ENCODE measurements around the gene MGST2. TPM values are rescaled to one million over a fixed set of nuclear protein-coding genes. Genes with fewer than 3 reads are reported as not detected.
"Not testable (repeated sequence)": the region's sequence is repeated elsewhere in the genome, so short reads cannot be mapped to it uniquely, and the experiment has no call there.

Gene MGST2
- polyA plus RNA-seq, 4 donors, result 23.1 to 59.2 (median 56.1) TPM

DNA sequence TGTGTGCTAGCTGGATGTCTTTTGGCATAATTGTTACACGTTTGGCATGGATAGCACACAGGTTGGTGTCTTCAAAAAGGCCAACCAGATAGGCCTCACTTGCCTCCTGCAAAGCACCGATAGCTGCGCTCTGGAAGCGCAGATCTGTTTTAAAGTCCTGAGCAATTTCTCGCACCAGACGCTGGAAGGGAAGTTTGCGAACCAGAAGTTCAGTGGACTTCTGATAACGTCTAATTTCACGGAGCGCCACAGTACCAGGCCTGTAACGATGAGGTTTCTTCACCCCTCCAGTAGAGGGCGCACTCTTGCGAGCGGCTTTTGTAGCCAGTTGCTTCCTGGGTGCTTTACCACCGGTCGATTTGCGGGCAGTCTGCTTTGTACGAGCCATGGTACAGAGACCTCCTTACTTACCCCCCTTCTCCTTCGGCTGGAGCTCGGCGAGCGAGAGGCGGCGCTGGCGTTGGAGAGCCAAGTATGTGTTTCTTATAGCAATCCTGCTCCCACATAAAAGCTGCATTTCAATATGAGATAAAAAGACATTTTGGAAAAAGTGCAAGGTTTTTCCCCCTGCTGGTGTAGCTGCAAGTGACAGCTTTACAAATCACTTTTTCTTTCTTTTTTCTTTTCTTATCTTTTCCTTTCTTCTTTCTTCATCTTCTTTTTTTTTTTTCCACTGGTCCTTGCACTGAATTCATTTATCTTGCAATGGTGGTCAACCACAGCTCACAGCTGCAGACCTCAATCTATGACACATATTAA, 32.7 kb downstream of the MGST2 start:
- not testable (repeated sequence) for DNase-seq (ENCODE audit: low read depth in 4 of 4, low spot score in 3 of 4)

DNA sequence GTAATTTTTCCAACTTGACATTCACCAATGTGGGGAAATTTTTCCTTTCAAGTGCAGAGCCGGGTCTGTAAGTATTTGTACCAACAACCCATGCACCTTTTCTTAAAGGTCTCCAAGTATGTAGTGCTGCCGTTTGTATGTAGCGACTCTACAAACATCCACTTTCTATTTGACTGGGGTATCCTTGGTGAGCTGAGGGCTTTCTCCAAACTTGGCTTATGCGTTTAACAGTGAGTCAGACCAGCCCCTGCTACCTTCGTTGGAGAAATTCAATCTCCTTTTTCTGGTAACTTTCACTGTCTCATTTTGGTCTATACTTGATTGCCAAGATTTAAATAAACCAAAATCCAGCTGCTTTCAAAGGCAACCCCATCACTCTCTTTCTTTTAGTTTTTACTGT, 34.9 kb downstream of the MGST2 start:
- no peak for DNase-seq (ENCODE audit: low read depth in 4 of 4, low spot score in 3 of 4)

DNA sequence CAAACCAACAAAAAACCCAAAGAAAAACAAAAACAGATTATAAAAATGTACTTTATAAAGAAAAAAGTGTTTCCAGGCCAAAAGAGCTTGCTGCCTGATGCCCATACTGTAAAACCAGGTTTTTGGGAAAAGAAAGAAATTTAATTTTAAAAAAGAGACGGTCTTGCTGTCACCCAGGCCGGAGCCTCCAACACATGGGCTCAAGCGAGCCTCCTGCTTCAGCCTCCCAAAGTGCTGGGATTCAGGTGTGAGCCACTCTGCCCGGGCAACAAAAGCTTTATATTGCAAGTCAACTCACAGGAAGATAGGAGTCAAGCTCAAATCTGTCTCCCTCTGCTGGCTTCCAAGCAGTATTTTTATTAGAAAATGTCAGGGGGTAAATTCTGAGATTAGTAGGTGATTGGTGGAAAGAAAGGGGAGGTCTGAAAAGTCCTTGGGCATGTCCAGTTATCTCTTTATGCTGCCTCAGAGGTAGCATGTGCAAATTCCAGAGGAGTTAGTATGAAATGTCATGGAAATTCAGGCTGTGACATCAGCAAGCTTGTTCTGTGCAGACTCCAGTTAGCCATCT, 39.4 kb downstream of the MGST2 start:
- no peak for DNase-seq (ENCODE audit: low read depth in 4 of 4, low spot score in 3 of 4)

DNA sequence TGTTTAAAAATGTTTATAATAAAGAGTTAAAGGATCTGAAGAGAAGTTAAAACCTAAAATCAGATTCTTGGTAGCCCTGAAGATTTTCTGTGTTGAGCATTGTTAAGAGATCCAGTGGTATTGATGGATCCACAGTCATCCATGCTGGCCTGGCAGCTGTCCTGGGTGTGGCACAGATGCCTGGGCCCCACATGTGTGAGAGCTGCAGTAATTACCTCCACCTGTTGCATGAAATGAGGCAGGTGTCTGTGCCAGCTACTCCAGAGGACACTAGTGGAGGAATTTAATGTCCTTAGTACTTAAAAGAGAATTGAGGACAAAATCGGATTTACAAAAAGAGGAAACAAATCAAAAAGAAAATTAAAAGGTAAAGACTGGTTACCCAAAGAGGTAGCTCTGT, 44.0 kb downstream of the MGST2 start:
- no peak for DNase-seq (ENCODE audit: low read depth in 4 of 4, low spot score in 3 of 4)

DNA sequence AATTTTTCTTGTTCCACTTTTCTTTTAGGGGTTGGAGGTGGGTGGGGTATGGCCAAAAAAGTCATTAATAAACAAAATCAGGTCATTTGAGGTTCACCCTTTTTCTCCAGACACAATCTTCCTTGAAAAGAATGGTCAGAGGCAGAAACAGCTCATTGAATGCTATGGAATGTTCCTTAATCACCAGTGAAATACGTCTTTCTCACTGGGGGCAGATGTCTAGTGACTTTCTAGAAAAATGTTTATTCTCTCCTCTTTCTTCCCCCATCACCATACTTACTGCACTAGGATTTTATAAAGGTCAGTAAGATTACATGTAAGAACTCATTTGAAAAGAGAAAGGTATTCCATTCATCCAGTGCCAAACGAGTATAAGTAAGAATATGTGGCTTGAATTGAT, 44.5 kb downstream of the MGST2 start:
- no peak for DNase-seq (ENCODE audit: low read depth in 4 of 4, low spot score in 3 of 4)

DNA sequence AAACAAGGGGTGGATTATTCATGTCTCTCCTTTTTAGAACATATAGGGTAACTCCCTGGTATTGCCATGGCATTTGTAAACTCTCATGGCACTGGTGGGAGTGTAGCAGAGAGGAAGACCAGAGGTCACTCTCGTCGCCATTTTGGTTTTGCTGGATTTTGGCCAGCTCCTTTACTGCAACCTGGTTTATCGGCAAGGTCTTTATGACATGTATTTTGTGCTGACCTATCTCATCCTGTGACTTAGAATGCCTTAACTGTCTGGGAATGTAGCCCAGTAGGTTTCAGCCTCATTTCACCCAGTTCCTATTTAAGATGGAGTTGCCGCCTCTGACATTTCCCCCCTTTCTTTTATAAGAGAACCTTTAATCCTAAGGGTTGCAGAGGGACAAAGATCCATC, 45.8 kb downstream of the MGST2 start:
- no peak for DNase-seq (ENCODE audit: low read depth in 4 of 4, low spot score in 3 of 4)

DNA sequence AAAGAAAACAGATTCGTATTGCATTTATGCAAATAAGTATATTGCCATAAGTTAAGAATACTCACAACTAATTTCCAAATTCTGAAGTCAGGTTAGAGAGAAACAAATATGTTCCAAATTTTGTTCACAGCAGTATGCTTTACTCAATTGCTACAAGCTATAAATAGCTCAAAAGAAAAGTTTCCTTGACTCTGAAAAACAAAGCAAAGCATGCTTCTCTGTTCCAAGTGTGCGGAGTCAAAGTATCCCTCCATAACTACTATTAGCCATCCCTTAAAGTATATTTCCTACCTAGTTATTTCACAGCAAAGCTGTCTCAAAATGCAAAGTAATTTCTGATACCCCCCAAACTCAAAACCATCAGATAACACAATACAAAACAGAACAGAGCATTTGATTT, 47.3 kb downstream of the MGST2 start:
- DNase-seq (ENCODE audit: low read depth in 4 of 4, low spot score in 3 of 4), result no peak

DNA sequence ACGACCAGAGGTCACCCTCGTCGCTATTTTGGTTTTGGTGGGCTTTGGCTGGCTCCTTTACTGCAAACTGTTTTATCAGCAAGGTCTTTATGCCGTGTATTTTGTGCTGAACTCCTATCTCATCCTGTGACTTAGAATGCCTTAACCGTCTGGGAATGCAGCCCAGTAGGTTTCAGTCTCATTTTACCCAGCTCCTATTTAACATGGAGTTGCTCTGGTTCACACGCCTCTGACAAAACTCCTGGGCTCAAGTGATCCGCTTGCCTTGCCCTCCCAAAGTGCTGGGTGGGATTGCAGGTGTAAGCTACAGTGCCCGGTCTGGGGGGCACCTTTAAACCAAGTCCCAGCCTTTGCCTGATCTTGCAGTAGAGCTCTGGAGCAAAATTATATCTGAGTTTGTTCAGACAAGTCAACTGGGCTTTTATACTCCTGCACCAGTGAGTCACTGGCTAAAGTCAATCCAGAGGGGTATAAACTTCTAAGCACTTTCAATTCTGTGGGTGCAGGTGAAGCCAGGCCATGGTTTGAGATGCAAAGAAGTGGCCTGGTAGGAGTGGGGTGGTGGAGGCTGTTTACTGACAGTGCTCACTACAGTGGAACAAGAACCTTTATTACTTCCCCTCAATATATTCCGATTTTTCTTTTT, 50.2 kb downstream of the MGST2 start:
- no peak for DNase-seq (ENCODE audit: low read depth in 4 of 4, low spot score in 3 of 4)

DNA sequence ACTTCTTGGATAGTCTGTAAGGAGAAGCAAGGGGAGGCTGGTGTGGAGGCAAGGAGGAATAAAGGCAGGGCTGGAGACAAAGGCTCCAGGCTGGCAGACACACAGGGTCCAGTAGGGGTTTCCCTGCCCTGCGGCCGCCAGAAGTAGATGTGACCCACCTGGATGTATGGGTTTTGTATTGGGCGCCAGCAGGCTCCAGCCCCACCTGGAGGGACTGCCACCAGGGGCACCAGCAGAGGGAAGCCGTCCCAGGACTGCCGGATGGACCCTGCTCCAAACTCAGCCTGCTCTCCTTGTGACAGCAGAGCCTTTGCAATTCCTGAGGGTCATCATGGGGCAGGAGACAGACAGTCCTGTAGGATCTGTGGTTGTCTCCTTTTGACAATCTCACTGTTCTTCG, 52.7 kb downstream of the MGST2 start:
- DNase-seq (ENCODE audit: low read depth in 4 of 4, low spot score in 3 of 4), result no peak

DNA sequence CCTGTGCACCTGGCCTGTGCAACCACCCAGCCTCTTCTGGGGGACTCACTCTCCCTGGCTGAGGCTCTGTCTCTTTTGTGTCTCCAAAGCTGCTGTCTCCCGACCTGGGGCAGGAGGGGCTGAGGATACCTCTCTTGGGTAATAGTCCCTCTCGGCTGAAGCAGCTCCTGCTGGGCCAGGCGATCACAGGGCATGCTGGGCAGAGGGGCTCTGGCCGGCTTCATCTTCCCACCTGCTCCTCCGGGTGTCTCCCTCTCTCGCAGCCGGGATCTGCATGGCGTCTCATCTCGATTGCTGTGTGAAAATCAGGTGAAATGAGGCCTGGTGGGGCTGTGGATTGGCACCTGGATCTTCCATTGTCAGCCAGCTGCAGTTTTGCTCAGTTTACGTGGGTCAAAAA, 53.2 kb downstream of the MGST2 start:
- DNase-seq (ENCODE audit: low read depth in 4 of 4, low spot score in 3 of 4), result no peak

DNA sequence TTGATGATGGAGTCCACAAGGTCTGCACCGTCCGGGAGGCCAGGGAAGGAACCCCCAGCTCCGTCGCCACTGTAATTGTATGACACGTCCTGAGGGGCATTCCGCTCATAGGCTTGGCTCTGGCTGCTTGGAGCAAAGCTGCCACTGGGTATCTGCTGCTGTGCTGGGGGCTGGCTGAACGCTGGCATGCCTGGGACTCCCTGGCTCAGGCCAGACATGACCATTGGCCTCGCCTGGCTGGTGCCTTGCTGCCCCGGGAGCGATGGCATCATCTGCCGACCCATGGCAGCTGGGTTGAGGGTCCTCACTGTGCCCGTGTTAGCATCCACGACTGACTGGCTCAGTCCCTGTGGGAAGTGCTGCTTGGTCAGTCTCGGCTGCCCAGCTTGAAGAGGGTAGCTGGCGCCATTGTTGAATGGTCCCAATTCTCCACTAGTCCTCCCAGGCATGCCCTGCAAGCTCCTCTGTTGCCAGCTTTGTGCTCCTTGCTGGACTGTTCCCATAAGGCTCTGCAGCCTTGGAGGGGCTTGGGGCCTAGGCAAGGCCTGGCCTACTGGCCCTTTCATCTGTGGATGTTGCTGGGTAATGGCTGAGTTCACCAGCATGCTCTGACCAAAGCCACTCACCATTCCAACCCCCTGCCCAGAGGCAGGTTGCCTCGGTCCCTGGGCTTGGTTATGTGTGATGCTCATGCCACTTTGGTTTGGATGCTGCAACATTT, 53.9 kb downstream of the MGST2 start:
- DNase-seq (ENCODE audit: low read depth in 4 of 4, low spot score in 3 of 4), result no peak

DNA sequence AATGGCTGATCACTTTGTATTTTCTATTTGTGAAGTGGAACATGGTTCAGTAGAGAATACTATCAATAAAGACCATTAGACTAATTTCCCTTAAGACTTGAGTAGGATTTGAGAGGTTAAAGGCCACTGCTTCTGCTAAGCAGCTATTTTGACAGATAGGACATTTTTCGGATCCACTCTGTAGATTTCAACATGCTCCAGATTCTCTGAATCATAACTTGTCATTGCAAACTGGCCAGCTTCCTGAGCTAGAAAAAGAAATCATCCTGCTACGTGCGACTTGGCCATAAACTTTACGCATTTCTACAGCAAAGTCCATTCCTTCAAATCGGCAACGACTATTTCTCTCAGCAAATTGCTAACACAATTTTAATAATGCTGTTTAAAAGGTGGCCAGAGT, 55.2 kb downstream of the MGST2 start:
- DNase-seq (ENCODE audit: low read depth in 4 of 4, low spot score in 3 of 4), result no peak

DNA sequence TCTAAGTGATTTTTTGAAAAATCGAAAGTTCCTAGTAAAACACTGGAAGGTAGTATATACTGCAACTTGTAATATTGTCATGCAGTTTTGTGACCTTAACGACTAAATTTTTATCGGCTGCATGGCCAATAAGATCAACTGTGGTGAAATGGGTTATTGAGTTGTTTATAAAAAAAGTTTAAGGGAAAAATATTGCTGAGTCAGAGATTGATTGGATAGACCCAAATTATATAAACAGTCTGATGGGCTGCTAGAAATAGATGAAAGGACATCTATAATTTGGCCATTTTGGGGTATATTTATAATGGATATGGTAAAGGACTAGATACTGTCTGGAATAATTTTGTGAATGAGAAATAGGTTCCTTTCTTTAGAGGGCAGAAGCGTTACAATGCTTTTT, 56.2 kb downstream of the MGST2 start:
- no peak for DNase-seq (ENCODE audit: low read depth in 4 of 4, low spot score in 3 of 4)

DNA sequence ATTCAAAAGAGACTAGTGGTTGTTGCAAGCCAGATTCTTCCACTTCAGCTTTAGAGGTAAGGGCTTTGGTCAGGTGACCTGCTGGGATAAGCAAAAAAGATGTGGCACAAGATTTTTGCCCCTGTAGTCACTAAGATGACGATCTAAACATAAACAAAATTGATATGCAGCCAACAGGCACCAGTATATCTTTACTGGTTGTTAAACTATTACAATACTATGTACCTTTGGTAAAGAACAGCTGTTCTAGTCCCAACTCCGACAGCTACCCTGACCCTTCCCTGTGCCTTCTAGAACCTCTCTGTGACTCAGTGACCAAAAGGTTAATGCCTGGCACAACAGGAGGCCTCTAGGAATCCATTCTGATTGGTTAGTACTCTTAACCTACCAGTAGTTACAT, 59.6 kb downstream of the MGST2 start:
- DNase-seq (ENCODE audit: low read depth in 4 of 4, low spot score in 3 of 4), result no peak

DNA sequence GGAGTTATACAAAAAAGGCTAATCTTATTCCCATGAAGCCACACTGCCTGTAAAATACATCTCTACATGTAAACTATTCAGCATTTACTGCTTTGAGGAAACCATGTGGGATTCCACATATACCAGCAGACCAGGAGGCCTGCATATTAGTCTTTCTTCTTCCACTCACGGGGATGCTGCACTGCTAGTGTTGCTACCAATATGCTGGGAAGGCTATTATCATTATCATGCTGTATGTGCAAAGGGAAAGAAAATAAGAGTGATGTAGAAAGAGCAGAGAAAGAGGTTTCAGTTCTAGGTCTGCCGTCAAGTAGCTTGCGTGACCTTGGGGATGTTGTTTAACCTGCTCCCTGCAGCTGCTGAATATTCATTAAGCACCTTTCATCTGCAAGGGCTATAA, 61.0 kb downstream of the MGST2 start:
- no peak for DNase-seq (ENCODE audit: low read depth in 4 of 4, low spot score in 3 of 4)

DNA sequence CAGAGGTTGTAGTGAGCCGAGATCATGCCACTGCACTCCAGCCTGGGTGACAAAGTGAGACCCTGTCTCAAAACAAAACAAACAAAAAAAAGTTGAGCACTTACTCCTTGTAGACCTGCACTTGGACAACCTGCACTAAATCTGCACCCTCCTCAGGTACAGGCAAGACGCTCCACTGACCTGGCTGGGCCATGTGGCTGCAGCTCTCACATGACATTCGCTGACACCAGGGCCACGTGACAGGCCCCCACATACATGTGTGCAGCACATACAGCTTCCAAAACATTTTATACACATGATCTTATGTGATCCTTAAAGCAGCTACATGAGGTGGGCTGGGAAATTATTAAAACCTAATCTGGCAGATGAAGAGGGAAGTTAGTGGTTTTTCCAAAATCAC, 62.5 kb downstream of the MGST2 start:
- DNase-seq (ENCODE audit: low read depth in 4 of 4, low spot score in 3 of 4), result no peak

DNA sequence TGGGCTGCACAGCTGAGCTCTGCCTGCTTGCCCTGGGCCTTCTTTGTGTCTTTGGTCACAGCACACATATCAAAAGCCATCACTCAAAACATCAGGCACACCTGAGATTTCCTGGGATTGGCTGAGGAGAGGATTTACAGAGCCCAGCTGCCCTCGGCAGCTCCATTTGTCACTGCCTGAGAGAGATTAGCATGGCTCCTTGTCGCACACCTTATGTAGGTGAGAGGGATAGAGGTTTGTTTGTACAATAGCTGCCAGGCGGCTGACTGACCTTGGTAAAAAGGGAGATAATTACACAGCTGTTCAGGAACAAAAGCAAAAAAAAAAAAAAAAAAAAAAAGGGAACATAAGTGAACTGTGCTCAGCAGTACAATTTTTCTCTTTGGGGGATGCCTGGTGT, 63.2 kb downstream of the MGST2 start:
- DNase-seq (ENCODE audit: low read depth in 4 of 4, low spot score in 3 of 4), result no peak

DNA sequence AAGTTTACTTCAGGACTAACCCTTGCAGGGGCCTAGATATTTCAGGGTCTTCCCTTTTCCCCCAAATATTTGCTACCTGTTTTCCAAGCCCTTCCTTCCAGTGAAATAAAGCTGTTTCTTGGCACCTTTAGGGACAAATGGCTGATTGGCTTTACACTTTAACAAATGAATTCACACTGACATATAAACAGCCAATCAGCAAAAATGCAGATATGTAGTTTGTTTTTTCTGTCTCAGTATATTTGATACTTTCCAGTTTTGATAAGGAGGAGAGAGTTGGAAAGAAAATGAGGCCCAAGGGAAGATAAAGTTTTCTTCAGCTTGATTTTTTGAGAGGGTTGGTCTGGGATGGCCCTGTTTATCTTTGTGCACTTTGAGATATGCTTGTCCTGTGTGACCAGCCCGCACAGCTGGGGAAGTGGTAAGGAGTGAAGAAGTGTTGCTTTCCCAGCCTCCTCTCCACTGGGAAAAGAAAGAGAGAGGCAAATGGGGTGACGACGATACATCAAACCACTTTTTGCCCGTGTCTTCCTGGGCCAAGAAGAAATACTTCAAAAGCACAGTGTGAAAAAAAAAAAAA, 67.5 kb downstream of the MGST2 start:
- no peak for DNase-seq (ENCODE audit: low read depth in 4 of 4, low spot score in 3 of 4)

DNA sequence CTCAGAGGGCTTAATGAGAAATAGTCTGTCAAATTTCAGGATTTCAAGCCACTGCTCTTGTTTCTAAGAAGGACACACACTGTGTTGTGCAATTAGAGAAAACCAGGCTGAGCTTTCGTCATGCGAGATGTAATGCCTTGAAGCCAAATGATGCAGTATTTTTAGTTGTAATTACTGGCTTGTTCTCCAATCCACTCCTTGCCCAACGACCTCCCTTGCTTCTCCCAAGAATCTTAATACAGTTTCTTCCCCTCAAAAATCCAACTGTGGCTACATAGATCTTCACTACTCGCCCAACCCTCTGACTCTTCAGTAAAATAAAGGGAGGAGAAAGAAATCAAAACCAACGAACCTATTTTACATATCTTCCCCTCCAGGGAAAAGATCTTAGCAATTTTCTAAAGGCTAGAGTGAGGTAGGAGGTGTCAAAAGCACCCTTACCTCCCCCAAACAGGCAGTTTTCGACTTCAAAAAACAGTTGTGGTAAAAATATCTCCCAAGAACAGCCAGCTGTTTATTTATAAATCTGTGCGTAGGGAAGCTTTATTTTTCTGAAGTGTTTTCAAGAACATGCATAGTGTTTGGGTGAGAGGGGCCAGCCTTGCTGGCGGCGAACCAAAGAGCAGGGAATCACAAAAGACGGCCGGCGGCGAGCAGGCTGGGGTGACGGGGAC, 68.7 kb downstream of the MGST2 start:
- DNase-seq (ENCODE audit: low read depth in 4 of 4, low spot score in 3 of 4), result no peak

DNA sequence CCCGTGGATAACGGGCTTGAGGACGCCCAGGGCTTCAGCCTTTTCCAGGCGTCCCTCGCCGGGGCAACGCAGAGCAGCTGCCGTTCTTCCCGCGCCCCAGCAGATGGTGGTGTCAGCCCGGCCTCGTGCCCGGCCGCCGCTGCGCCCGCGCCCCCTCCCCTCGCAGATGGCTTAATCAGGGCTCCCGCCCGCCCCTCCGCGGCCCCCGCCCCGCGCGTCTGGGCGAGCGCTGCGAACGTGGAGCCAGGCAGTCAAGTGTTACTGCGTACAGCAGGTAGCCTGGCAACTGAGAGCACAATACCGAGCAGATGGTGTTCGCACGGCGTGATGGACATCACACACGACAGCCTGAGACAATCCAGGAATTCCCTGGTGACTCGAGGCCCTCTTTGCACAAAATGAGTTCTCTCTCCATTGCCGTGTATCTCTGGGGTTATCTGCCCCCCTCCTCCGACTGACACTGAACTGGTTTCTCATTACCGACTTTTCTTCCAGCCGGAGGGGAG, 69.3 kb downstream of the MGST2 start:
- DNase-seq (ENCODE audit: low read depth in 4 of 4, low spot score in 3 of 4), result peak; percentile 81 to 90 (median 85)

Measured in left renal pelvis (tissue), 4 donors.